ENCODE measurements around the gene ATAD3C. TPM values are rescaled to one million over a fixed set of nuclear protein-coding genes. Genes with fewer than 3 reads are reported as not detected.

ATAD3C gene
- total RNA-seq, 1 experiment from 2014 or later: 10.6 TPM

- TF ChIP-seq CTCF (IDR thresholded peaks at IDR 0.05) (no peak), REST (IDR thresholded peaks at IDR 0.05; ENCODE audit: insufficient read depth in 1 of 2, low read depth in 2 of 2, low read length in 1 of 2) (no peak), SIN3A (IDR thresholded peaks at IDR 0.05; ENCODE audit: borderline replicate concordance, insufficient read depth, low read depth, low read length) (no peak), TCF7L2 (IDR thresholded peaks at IDR 0.05; ENCODE audit: low read depth, low read length) (no peak), POLR2AphosphoS5 (IDR thresholded peaks at IDR 0.05; ENCODE audit: low read depth, low read length) (no peak)
- ChIA-PET POLR2A (interaction anchor here (1.5 kb wide), 1 partner anchor 9 kb away, joined by 7 read pairs; no protein-coding TSS in a partner anchor), CTCF (no interaction called here)
- H3K36me3 ChIP-seq (ENCODE audit: control insufficient read depth, insufficient read depth, low read length): no peaks in the 10 kb centered on the region
- H3K4me3 ChIP-seq (ENCODE audit: low read depth in 2 of 2, low read length in 2 of 2): no peak within 1 kb of the TSS
- ATAC-seq (no peak), DNase-seq (ENCODE audit: low read depth, low spot score) (no peak)
- intact Hi-C loops (cut with micrococcal nuclease; ENCODE audit: unreplicated experiment) (no loop called here), in situ Hi-C loops (cut with HindIII; ENCODE audit: low pct_unique_long_range_greater_than_20kb, low sequenced_read_pairs) (no loop called here)
- no peaks in the 10 kb centered on the region for H3K27me3 ChIP-seq (ENCODE audit: control insufficient read depth, insufficient read depth, low read length)
- no TSS peak for BruUV-seq (replicated peaks)
- H3K9me3 ChIP-seq (ENCODE audit: control insufficient read depth, insufficient read depth, low read depth, low read length): no peaks in the 10 kb centered on the region
- peaks cover 26% of the 10 kb centered on the region for H3K4me1 ChIP-seq (ENCODE audit: control insufficient read depth, insufficient read depth, low read length)
- peak within 1 kb of the TSS; percentile 70 for H3K27ac ChIP-seq (ENCODE audit: low read length)
These were observed 28.2 kb upstream of the ATAD3C start, which contains the start of gene ANKRD65 for GRCh38 chr1:1421147-1421906. Gene ANKRD65, minus strand, starts transcription at chr1:1421276. Its CDS starts 271 bp downstream, at chr1:1421005.

- Histone ChIP-seq H3K27ac (ENCODE audit: low read length) (peak overlapping the region; percentile 65), H3K4me3 (ENCODE audit: low read depth in 2 of 2, low read length in 2 of 2) (no peak overlapping the region), H3K36me3 (ENCODE audit: control insufficient read depth, insufficient read depth, low read length) (no peaks in the 10 kb centered on the region), H3K27me3 (ENCODE audit: control insufficient read depth, insufficient read depth, low read length) (no peaks in the 10 kb centered on the region), H3K9me3 (ENCODE audit: control insufficient read depth, insufficient read depth, low read depth, low read length) (no peaks in the 10 kb centered on the region), H3K4me1 (ENCODE audit: control insufficient read depth, insufficient read depth, low read length) (peaks cover 27% of the 10 kb centered on the region)
- ChIA-PET CTCF (no interaction called here), POLR2A (interaction anchor here (1.5 kb wide), 1 partner anchor 9 kb away, joined by 7 read pairs; no protein-coding TSS in a partner anchor)
- in situ Hi-C loops (cut with HindIII; ENCODE audit: low pct_unique_long_range_greater_than_20kb, low sequenced_read_pairs) (no loop called here), intact Hi-C loops (cut with micrococcal nuclease; ENCODE audit: unreplicated experiment) (no loop called here)
- ATAC-seq (no peak), DNase-seq (ENCODE audit: low read depth, low spot score) (no peak)
- TF ChIP-seq SIN3A (IDR thresholded peaks at IDR 0.05; ENCODE audit: borderline replicate concordance, insufficient read depth, low read depth, low read length): no peak
- TF ChIP-seq REST (IDR thresholded peaks at IDR 0.05; ENCODE audit: insufficient read depth in 1 of 2, low read depth in 2 of 2, low read length in 1 of 2): no peak
- TF ChIP-seq CTCF (IDR thresholded peaks at IDR 0.05): no peak
- TF ChIP-seq POLR2AphosphoS5 (IDR thresholded peaks at IDR 0.05; ENCODE audit: low read depth, low read length): no peak
- TF ChIP-seq TCF7L2 (IDR thresholded peaks at IDR 0.05; ENCODE audit: low read depth, low read length): no peak
- BruUV-seq (replicated peaks): no TSS peak
These were observed 27.5 kb upstream of the ATAD3C start for GRCh38 chr1:1421907-1422464.

Measured in Panc1 (cell line).